ENCODE measurements around the gene HCK.
"Not testable (repeated sequence)": the region's sequence is repeated elsewhere in the genome, so short reads cannot be mapped to it uniquely, and the experiment has no call there.

The HCK gene

DNA sequence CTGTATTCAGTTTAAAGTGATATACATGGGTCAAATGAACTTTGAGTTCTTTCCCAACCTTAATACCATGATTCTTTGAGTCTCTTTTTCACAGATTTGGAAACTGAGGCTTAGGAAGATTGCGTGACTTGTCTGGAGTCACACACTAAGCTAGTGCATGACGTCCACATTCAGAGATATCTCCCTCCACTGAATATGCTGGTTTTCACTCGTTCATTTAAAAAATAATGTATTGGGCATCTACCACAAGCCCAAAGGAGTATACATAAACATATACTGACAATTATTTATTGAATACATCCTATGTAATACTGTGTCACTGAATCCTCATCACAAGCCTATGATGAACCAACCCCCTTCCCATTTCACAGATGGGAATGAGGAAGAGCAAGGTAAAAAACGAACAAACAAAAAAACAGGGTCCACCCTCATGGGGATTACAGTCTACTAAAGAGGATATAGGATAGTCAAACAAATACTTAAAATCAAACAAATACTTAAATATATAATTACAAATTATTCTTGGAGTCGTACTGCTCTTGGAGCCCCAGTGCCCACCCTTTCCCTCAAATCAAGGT is 56.9 kb downstream of the HCK start:
- DNase-seq (ENCODE audit: low spot score): no peak

DNA sequence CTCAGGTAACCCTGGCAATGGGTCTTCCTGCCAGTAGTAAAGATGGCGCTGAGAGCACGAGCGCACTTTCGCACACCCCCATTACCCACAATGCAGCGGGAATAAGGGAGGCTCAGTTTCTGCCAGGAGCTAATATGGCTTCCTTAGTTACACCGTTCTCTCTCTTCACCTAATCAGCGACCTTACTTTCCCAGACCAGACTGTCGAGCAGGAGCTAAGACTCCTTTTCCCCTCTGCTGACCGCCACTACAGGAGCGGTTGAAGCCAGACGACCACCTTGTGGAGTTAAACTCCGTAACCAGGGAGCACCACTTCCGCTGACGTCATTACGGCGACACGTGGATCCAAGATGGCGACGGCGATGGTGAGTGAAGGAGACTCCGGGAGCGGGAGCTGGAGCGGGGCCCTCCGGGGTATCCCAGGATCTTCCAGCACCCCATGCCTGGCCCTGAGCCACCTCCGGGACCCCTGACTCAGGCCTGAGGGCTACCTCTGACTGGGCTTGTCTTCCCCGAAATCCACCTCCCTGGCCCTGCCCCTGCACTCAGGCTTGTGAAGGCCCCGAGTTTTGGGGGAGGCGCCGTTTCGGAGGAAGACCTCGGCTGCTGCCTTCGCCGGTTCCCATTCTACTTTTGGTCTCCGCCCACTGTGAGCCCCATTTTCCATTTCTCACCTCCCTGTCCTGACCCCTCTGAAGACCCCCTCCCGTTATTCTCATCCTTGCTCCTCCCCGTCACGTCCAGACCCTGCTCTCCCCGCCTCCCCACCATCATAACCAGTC is 57.5 kb downstream of the HCK start, which contains the start of gene TM9SF4:
TM9SF4 (plus strand) TSS at position 323 of the 781 bp plus-strand sequence; CDS start at position 350, 27 bp downstream.
- DNase-seq (ENCODE audit: low spot score): peak; percentile 94

DNA sequence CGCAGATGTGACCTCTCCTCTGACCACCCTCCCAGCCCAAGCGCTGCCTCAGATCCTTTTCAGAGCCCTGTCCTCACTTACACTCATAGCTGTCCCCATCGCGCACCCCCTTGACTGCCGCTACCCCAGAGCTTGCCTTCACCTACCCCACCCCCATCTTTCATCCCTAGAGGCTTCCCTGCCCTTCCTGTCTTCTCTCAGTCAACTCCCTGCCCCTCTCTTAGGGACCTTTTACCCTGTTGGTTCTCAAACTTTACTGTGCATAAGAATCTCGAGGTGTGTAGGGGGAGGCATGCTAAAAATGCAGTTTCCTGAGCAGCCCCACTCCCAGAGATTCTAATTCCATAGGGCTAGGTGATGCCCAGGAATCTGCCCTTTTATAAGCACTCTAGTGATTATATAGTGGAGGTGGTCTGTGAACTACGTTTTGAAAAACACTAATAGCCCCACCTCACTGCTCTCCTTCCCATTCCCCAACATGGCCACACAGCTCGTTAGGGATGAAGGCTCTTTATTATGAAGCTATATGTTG is 58.2 kb downstream of the HCK start:
- peak; percentile 7 for DNase-seq (ENCODE audit: low spot score)

DNA sequence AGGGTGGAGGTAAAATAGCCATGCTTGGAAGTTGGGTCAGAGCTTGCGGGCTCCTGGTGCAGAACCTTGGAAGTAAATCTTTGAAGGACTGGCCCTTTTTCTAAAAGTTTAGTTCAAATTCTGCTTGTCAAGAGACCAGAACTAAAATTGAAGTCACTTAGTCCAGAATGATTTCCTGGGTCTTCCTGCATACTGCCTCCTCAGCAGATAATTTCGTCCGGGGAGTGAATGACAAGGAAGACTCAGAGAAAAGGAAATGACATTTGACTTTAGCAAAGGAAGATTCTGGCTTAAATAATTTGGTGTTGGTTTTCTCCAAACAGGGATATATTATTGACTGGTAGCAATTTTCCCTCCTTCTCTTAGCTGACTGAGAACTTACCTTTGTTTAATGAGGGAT is 58.7 kb downstream of the HCK start:
- DNase-seq (ENCODE audit: low spot score): no peak

DNA sequence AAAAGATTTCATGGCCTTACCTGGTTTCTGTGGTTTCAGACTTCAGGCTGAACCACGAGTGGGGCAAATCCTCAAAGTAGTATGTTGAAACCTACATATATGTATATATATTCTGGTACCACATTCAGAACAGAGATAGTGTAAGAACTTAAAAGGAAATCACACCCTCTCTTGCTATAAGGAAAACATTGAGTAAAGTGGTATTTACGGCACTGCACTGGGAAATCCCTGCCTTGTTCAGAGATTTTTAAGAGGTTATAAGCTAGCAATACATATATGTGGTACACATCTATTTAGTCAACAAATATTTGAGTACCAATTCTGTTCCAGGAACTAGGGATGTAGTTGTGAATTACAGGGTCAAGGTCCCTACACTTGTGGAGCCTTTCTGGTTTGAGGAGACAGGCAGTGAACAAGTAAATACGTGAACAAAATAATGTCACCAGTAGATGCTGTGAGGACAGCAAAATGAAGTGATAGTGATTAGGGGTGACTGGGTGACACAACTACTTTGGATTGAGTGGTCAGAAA is 59.2 kb downstream of the HCK start:
- no peak for DNase-seq (ENCODE audit: low spot score)

DNA sequence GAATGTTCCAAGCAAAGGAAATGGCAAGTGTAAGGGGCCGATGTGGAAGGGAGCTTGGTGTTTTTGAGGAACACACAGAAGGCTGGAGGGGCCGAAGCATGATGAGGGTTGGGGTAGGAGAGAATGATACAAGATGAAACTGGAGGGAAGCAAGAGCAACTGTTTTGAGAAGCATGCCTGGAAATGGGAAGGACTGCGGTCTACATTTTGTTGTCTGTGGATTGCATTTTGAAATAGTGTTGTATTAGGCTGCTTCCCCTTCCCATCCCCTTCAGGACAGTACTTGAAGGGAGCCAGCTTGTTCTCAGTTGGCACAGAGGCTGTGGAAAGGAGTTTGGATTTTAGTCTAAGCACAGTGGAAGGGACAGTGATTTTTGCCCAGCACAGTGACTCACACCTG is 59.7 kb downstream of the HCK start:
- no peak for DNase-seq (ENCODE audit: low spot score)

DNA sequence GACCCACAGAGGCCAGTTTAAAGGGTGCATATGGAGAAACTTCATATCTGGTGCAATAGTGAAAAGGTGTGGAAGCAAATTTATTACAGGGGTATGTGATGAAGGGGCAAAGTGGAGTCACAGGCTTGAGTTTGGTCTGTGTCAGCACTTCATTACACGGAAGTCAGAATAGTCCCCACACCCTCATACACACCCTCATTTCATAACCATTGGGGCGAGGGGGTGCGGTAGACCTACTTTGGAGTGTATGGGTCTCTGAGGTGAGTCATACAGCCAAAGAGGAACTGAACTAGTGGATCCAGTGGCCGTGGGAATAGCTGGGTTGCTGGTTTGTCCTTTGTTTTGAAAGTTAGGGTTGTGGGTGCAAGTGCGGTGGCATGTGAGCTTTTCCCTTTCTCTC is 60.8 kb downstream of the HCK start:
- DNase-seq (ENCODE audit: low spot score): no peak

DNA sequence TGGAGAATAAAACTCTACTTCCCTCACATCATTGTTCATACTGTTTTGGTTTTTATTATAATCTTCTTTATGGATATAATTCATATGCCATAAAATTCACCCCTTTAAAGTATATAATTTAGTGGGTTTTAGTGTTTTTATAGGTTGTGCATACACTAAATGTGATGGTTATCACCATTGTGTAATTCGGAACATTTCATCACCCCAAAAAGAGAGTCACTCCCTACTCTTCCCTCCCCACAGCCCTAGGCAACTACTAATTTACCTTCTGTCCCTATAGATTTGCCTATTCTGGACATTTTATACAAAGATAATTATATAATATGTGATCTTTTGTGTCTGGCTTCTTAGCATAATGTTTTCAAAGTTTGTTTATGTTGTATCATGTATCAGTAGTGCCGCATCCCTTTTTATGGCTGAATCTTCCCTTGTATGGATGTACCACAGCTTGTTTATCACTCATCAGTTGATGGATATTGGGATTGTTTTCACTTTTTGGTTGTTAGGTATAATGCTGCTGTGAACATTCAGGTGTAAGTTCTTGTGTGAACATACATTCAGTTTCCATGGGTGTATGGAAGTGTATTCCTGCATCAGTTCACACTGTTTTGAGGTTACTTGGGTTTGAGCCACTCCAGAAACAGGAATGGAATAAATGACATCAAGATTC is 61.7 kb downstream of the HCK start:
- DNase-seq (ENCODE audit: low spot score): no peak

DNA sequence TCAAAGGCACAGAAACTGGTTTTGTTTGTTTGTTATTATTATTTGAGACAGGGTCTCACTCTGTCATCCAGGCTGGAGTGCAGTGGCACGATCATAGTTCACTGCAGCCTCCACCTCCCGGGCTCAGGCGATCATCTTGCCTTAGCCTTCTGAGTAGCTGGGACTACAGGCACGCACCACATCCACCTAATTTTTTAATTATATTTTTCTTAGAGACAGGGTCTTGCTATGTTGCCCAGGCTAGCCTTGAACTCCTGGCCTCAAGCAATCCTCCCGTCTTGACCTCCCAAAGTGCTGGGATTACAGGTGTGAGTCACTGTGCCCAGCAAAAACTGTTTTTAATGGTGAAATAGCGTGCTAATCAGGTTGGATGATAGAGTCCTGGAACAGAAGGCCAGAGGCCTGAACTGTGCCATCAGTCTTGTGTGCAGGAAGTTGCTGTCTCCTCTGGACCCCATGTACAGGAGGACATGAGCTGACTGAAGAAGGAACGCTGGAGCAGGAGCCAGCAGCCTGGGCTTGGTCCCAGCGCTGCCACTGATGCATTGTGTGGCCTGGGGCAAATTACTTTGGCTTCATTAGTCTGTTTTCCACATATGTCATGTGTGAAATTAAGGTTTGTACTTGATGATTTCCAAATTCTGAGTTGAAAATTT is 62.4 kb downstream of the HCK start:
- peak; percentile 11 for DNase-seq (ENCODE audit: low spot score)

DNA sequence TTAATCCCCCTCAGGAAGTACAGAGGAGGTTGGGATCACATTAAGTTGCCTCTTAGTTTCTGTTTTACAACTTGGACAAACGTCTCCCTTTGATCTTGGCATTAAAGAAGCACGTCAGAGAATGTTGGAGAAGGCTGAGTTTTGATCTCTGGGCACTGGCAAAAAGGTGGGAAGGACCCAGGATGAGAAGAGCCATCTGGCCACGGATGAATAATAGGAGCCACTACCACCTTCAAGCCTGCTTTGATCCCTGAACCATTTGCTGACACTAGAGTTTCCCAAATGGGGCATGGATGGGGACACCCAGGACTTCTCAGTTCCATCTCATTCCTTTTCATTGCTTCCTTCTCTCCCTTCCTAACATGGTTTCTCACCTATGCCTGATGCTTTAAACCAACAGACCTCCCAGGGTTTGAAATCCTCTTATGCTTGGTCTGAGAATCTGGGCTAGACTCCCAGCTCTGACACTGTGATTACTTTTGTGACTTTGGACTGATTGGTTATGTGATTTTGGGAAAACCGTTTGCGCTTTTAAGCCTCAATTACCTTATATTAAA is 63.2 kb downstream of the HCK start:
- DNase-seq (ENCODE audit: low spot score): no peak

DNA sequence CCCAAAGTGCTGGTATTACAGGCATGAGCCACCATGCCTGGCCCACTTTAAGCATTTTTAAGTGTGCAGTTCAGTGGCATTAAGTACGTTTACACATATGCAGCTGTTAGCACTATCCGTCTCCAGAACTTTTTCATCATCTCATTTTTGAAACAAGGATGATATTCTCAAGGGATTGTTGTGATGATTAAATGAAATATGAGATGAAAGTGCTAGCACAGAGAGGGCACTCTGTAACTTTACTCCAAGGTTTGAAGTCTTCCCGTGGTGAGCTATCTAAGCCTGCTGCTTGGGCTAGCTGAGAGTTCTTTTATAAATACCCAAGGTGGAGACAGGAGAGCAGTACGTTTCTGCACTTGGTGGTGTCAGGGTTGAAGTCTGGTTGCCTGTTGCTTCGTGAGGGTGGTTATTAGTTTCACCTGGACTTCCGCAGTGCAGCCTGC is 64.1 kb downstream of the HCK start:
- DNase-seq (ENCODE audit: low spot score): no peak

DNA sequence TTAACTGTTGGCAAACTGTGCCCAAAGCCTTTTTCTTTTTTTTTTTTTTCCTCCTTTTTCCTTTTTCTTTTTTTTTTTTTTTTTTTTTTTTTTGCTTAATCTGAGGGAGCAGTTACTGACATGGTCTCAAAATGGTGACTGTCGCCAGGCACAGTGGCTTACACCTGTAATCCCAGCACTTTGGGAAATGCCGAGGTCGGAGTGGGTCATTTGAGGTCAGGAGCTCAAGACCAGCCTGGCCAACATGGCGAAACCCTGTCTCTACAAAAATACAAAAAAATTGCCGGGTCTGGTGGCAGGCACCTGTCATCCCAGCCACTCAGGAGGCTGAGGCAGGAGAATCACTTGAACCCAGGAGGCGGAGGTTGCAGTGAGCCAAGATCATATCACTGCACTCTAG is 64.8 kb downstream of the HCK start:
- not testable (repeated sequence) for DNase-seq (ENCODE audit: low spot score)

DNA sequence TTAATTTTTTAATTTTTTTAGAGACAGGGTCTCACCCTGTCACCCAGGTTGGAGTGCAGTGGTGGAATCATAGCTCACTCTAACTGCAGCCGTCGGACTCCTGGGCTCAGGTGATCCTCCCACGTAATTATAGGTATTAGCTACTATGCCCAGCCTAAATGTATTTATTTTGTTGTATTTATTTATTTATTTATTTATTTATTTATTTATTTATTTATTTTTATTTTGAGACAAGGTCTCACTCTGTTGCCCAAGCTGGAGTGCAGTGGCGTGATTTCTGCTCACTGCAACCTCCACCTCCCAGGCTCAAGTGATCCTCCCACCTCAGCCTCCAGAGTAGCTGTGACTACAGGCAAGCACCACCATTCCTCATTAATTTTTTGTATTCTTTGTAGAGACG is 66.4 kb downstream of the HCK start:
- not testable (repeated sequence) for DNase-seq (ENCODE audit: low spot score)

DNA sequence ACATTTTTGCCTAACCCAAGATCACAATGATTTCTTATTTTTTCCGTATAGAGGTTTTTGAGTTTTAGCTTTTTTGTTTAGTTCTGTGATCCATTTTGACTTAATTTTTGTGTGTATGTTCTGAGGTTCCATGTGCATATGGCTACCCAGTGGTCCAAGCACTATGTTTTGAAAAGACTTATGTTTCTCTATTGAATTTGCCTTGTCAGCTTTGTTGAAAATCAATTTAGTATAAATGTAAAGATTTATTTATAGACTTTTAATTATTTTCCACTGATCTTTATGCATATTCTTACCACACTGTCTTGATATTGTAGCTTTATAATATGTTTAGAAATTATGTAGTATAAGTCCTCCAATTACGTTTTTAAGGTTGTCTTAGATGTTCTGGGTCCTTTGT is 67.7 kb downstream of the HCK start:
- no peak for DNase-seq (ENCODE audit: low spot score)

DNA sequence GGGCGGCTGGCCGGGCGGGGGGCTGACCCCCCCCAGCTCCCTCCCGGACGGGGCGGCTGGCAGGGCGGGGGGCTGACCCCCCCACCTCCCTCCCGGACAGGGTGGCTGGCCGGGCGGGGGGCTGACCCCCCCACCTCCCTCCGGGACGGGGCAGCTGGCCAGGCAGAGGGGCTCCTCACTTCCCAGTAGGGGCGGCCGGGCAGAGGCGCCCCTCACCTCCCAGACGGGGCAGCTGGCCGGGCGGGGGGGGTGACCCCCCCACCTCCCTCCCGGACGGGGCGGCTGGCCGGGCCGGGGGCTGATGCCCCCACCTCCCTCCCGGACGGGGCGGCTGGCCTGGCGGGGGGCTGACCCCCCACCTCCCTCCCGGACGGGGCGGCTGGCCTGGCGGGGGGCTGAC is 69.9 kb downstream of the HCK start:
- DNase-seq (ENCODE audit: low spot score): not testable (repeated sequence)

DNA sequence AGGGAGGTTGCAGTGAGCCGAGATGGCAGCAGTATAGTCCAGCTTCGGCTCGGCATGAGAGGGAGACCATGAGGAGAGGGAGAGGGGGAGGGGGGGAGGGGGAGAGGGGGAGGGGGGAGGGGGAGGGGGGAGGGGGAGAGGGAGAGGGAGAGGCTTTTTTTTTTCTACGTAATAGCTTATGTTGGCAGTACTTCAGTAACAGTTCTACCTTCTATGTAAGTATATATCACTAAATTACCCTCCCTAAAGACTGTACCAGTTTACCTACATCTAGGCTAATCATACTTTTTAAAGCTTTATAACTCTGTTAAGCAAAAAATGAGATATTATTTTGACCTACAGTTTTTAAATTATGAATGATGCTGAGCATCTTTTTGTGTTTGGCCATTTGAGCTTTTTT is 71.0 kb downstream of the HCK start:
- DNase-seq (ENCODE audit: low spot score): no peak

DNA sequence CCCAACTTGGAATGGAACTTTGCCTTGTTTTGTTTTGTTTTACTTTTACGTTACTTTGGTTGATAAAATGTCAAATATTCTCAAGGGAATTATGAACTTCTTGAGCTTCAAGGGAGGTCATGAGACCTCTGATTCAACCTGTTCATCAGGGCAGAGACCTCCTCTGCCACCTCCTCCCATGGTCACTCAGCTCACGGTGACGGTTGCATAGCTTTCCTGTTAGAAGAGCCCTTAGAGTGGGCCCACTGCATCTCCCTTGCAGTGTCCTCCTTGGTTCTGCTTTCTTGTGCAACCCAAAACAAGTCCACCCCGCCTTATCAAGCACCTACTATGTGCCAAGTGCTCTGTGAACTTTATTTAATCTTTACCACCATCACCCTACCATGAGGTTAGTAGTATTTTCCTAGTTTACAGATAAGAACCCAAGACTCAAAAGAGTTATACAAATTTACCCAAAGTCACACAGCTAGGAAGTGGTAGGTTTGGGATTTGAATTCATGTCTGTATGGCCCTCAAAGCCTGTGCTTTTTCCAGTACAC is 72.9 kb downstream of the HCK start:
- DNase-seq (ENCODE audit: low spot score): no peak

DNA sequence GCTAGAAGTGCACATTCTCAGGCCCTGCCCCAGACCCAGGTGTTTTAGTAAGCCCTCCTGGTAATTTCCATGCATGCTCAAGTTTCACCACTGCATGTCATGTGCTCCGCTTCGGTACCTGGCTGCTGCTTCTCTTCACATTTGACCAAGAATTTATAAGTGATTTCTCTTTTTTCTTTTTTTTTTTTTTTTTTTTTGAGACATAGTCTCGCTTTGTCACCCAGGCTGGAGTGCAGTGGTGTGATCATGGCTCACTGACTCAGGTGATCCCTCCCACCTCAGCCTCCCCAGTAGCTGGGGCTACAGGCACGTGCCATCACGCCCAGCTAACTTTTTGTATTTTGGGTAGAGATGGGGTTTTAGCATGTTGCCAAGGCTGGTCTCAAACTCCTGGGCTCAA is 73.5 kb downstream of the HCK start:
- DNase-seq (ENCODE audit: low spot score): no peak

DNA sequence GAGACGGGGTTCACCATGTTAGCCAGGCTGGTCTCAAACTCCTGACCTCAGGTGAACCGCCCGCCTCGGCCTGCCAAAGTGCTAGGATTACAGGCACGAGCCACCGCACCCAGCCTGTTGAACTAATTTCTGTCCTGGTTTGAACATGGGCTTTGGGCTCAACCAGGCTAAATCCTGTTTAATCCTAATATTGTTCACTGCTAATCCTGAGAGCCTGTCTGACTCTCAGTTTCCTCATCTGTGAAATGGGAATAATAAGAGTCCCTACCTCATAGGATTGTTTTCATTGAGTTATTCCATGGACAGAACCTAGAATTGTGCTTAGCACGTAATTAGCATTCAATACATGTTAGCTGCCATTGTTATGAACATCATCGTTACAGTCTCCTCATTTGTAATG is 74.9 kb downstream of the HCK start:
- no peak for DNase-seq (ENCODE audit: low spot score)

DNA sequence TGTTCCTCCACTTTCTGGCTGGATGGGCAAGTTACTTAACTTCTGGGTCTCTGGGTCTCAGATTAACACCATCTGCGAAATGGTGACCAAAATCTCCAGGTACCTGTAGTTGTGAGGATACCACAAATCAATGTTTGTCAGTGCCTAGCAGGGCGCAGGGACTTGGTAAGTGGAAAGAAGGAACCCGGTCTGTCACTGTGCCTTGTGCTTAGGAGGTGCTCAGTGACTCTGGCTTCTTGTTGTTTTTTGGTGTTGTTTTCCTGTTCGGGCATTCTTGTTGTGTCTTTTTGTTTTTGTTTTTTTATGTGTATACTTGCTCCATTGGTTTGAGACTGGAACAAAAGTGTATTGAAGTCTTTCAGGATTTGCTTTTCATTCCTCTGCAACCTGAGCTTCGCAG is 75.3 kb downstream of the HCK start:
- no peak for DNase-seq (ENCODE audit: low spot score)

DNA sequence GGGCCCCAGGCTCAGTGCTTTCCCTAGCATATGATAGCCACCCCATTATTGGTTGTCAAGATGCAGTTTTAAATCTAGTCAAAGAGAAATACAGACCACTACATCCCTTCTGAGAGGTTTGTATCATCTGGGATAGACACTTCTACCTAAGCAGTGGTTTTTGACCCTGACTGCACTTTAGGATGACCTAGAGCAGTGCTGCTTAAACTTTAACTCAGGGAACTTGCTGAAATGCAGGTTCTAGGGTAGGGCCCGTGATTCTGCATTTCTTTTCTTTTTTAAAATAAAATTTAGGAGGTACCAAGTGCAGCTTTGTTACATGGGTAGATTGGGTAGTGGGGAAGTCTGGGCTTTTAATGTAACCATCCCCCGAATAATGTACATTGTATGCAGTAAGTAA is 76.1 kb downstream of the HCK start:
- no peak for DNase-seq (ENCODE audit: low spot score)

DNA sequence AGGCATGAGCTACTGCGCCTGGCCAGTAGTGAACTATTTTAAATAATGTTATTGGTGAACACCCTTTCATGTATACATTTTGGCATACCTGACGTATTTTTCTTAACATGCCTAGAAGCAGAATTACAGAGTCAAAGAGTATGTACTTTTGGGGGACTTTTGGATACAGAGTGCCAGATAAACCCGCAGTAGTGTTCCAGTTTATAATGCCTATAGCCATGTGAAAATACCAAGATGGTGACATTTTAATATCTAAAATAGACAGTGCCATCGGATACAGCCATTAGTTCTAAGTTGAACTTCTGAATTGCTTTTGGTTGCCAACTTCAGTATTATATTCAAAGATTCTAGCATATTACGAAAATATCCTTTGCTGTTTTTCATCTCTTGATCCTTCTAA is 77.8 kb downstream of the HCK start:
- no peak for DNase-seq (ENCODE audit: low spot score)

Data from kidney capillary endothelial cell (primary cell).